GM21717 (cell line): ENCODE measurements around the gene EME1.

ENCODE experiments used
- ATAC-seq: cut with Tn5 transposase; IDR thresholded peaks from one replicate; pipeline ENCODE4 v1.9.1; 2021; ENCODE audit warnings: mild to moderate bottlenecking, moderate library complexity; ENCODE audit not compliant: unreplicated experiment

EME1 gene

GRCh38 chr17:50361561-50362480 lies 11.2 kb upstream of the EME1 start:
- ATAC-seq: no peak

DNA sequence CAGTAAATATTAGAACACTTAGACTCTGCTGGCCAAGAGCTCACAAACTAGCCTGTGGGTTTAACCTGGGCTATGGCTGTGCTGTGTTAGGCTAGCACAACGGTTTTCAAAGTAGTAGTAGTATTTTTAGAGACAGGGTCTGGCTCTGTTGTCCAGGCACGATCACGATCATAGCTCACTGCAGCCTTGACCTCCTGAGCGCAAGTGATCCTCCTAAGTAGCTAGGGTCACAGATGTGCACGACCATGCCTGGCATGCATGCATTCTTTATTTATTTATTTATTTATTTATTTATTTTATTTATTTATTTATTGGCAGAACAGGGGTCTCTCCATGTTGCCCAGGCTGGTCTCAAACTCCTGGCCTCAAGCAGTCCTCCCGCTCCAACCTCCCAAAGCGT lies 10.4 kb upstream of the EME1 start:
- ATAC-seq: no peak

DNA sequence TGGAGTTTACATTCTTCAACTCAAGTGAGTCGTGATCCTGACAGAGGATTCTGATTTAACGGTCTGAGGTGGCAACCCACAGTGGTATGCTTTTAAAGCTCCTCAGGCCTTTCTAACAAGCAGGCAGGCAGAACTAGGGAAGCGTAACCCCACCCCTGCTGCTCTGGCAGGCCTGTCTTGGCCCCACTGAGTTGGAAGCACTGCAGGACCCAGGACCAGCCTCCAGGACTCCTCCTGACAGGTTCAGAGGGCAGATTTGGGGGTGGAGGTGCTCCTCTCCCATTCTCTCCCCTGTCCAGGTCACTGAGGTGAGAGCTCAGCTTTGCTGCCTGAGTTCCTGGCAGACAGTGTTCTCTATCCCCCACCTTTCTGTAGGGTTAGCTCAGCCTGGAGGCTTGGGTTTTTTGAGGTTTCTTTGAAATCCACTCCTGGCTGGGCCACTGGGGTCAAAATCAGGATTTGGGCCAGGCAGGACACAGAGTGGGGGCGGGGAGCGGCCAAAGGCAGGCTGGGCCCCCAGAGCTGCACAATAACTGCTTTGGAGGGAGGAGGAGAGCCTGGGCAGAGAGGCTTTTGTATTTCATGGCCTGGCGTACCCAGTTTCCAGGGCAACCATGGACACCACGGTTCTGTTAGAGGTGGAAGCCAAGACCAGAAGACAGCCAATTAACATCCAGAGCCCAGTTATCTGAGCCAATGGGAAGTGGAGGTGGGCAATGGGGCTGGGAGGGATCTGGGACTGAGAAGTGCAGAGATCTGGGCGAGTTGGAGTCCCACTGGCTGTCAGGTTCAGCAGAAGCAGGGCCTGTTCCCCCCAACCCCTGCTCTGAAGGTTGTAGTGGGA lies 9.6 kb upstream of the EME1 start:
- ATAC-seq: no peak

GRCh38 chr17:50364061-50364458 lies 9.0 kb upstream of the EME1 start:
- no peak for ATAC-seq

- ATAC-seq: no peak
Observed at GRCh38 chr17:50364715-50365114, 8.3 kb upstream of the EME1 start.

DNA sequence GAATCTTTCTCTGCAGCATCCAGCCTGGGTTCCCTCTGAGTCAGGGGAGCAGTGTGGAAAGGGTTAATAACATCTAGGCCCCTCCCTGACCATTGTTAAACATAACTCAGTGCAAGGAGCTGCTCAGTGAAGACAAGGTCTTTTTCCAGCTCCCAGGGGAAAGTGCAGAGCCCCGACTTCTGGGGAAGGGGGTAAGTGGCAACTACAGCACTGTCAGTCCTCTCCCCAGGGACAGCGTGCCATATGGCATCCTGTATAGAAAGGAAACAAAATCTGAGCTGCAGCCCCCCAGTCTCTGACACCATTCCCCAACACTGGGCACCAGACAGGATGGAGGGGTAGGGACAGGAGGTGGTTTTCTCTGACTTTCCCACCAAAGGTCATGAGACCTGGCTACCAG lies 7.9 kb upstream of the EME1 start:
- no peak for ATAC-seq

DNA sequence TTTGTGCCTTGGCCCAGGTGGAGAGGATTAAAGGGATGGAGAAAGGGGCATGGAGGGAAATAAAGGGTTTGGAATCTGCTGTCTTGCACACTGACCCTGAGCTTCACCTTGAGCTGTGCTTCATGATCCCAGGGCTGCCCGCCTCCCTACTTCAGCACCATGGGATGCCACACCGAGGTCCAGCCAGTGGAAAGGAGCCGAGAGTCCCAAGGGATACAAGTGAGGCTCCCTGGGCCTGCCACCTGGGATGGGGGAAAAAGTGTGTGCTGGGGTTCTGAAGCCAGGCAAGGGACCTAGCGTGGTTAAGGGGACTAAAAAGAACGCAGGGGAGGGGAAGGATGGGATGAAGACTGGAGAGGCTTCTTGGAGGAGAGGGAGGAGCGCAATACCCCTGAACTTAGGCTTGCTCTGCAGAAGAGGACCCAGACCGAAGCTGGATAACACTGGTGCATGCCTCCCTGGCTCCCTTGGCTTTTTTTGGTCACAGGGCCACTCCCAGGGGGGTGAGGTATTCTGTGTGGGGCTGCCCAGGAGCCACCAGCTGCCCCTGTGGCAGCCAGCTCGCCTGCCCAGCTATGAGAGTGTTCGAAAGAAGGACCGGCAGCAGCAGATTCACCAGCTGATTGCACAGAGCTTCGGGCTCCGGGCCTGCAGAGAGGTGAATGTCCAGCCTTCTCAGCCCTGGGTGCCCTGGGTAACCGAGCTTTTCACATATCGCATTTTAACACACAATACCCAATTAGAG lies 7.2 kb upstream of the EME1 start:
- no peak for ATAC-seq

- no peak for ATAC-seq
Observed at GRCh38 chr17:50367401-50367800, 5.6 kb upstream of the EME1 start.

DNA sequence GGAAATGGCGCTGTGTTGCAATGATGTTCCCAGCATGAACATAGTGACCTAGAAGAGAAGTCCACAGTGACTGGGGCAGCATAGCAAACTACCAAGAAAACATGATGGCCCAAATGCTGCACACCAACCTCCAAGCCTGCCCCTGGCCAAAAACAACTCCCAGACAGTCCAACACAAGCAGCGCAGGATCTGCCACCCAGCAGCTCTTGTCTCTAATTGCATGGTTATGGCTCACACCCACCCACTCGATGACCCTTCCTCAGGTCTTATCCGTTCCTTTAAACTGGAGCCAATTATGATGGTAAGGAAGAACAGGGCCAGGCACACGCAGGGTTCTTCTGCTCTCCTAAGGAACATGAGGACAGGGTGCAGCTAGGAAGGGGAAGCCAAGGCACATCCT lies 3.0 kb upstream of the EME1 start:
- ATAC-seq: no peak

DNA sequence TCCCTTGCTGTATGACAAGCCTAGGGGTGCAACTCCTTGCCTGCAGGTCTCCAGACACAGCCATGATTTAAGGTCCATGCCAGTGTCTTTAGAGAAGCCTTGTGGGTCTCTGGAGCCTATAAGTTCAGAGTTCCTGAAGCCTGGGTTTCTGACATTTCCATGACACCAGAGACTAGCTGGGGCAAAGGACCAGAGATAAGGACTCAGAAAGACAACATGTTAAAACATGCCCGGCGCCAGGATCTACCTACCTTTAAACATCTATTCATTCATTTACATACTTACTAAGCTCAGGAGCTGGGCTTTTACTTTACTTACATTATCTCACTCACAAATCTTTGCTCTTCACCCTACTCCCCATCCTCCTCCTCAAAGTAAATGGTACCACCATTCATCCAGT lies 1.5 kb upstream of the EME1 start:
- no peak for ATAC-seq

DNA sequence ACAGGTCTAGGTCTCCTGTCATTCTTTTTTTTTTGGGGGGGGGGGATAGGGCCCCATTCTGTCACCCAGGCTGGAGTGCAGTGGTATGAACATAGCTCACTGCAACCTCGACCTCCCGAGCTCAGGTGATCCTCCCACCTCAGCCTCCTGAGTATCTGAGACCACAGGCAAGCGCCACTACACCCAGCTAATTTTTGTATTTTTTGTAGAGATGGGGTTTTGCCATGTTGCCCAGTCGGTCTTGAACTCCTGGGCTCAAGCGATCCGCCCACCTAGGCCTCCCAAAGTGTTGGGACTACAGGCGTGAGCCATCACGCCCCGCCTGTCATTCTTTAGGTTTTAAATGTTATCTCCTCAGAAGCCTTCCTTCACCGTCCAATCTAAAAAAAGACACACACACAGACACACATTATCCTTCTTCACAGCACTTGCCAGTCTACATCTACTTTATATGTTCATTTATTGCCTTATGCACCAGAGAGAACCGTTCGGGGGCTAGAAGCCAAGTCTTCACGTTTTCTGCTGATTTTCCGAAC lies 739 bp upstream of the EME1 start:
- ATAC-seq: no peak

- ATAC-seq: no peak
Observed at GRCh38 chr17:50373705-50374104, 676 bp downstream of the EME1 start.

GRCh38 chr17:50375858-50376538 lies 3.0 kb downstream of the EME1 start:
- ATAC-seq: no peak

GRCh38 chr17:50379351-50380132 lies 6.5 kb downstream of the EME1 start:
- no peak for ATAC-seq

DNA sequence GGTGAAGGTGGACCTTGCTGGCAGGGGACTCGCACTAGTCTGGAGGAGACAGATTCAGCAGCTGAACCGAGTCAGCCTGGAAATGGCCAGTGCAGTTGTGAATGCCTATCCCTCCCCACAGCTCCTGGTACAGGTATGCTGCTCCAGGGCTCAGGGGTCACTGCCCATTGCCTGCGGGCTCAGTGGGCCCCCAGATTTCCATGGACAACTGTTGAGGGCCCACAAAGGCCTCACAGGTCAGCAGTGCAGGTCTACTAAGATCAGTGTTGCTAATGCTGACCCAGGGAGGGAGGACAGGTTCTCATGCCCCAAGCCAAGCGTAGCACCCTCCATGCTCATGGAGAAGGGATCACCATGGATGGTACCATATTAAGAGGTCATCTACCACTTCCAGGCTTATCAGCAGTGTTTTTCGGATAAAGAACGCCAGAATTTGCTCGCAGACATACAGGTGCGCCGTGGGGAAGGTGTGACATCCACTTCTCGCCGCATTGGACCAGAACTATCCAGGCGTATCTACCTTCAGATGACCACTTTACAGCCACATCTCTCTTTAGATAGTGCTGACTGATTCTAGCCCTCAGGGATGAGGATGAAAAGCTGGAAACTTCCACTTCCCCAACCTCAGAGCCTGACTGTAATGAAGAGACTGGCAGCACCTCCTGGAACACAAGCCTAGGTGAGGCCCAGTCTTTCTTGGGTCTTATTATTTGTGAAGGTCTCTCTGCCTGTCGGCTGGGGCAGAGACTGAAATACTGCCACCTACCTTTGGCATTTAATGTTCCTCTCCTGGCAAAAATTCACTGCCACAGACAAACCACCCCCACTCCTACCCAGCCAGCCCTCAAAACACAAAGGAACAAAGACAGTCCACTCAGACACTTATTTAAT lies 7.6 kb downstream of the EME1 start:
- no peak for ATAC-seq

GRCh38 chr17:50381260-50381815 lies 8.3 kb downstream of the EME1 start:
- no peak for ATAC-seq

GRCh38 chr17:50381920-50382319 lies 8.9 kb downstream of the EME1 start:
- no peak for ATAC-seq

GRCh38 chr17:50382931-50383330 lies 9.9 kb downstream of the EME1 start:
- ATAC-seq: no peak
